DND-41 (cell line): ENCODE measurements around the gene TARP.
A peak's percentile ranks its signal among the peaks of the same experiment; 100 is the strongest.
"Not testable (repeated sequence)": the region's sequence is repeated elsewhere in the genome, so short reads cannot be mapped to it uniquely, and the experiment has no call there.

Experiments
- ATAC-seq: fragments of 200-7000 bp; cut with Tn5 transposase; 3 replicates; pipeline ENCODE4 v1.9.1; 2021; ENCODE audit warnings: low read depth; ENCODE audit not compliant: insufficient read depth
- DNase-seq: peaks from one replicate; pipeline ENCODE4 v3.0.0-alpha.2; 2020
- H2AFZ ChIP-seq: 2 replicates; pipeline ENCODE4 v1.6.0; 2012; ENCODE audit warnings: low read depth, low read length
- H3K27ac ChIP-seq: 2 replicates; pipeline ENCODE4 v1.5.1; 2012; ENCODE audit warnings: low read length, inconsistent platforms
- H3K27me3 ChIP-seq: fragments of 200-600 bp; sonication (generic); 2 replicates; pipeline ENCODE4 v1.6.0; 2012; ENCODE audit warnings: low read length, mild to moderate bottlenecking, inconsistent platforms; ENCODE audit not compliant: insufficient read depth, poor library complexity
- H3K36me3 ChIP-seq: 2 replicates; pipeline ENCODE4 v1.5.1; 2012; ENCODE audit warnings: low read length, inconsistent platforms; ENCODE audit not compliant: insufficient read depth
- H3K4me1 ChIP-seq: 2 replicates; pipeline ENCODE4 v1.5.1; 2012; ENCODE audit warnings: mild to moderate bottlenecking, low read length; ENCODE audit not compliant: insufficient read depth
- H3K4me2 ChIP-seq: 2 replicates; pipeline ENCODE4 v1.6.0; 2012; ENCODE audit warnings: mild to moderate bottlenecking, moderate library complexity, low read length, inconsistent platforms; ENCODE audit not compliant: insufficient read depth
- H3K4me3 ChIP-seq, 2 experiments: fragments of 200-600 bp in 1 of 2; shearing (Covaris generic) in 1 of 2; 2 replicates each; pipeline ENCODE4 v1.5.1; 2012 to 2016; ENCODE audit warnings: inconsistent platforms in 2 of 2, low read length in 2 of 2, mild to moderate bottlenecking in 2 of 2, low read depth in 1 of 2, moderate library complexity in 1 of 2
- H3K79me2 ChIP-seq: 2 replicates; pipeline ENCODE4 v1.6.0; 2012; ENCODE audit warnings: low read length, inconsistent platforms; ENCODE audit not compliant: insufficient read depth
- H3K9ac ChIP-seq: 2 replicates; pipeline ENCODE4 v1.6.0; 2012; ENCODE audit warnings: low read depth, mild to moderate bottlenecking, inconsistent platforms, low read length, moderate library complexity
- H3K9me3 ChIP-seq: 2 replicates; pipeline ENCODE4 v1.5.1; 2012; ENCODE audit warnings: low read length, moderate library complexity, mild to moderate bottlenecking, inconsistent platforms; ENCODE audit not compliant: insufficient read depth, severe bottlenecking
- H4K20me1 ChIP-seq: 2 replicates; pipeline ENCODE4 v1.6.0; 2012; ENCODE audit warnings: low read length; ENCODE audit not compliant: insufficient read depth
- EZH2 ChIP-seq: IDR thresholded peaks from 3 replicates; pipeline ENCODE4 v1.6.1; 2012; ENCODE audit warnings: borderline replicate concordance, low read depth, mild to moderate bottlenecking, moderate library complexity, low read length, inconsistent platforms; ENCODE audit not compliant: severe bottlenecking
- TF ChIP-seq, protein P1 (sequence below): IDR thresholded peaks from 2 replicates; pipeline ENCODE4 v1.5.1; 2012; ENCODE audit warnings: borderline replicate concordance, low read length, moderate library complexity, mild to moderate bottlenecking; ENCODE audit not compliant: poor library complexity, severe bottlenecking; ENCODE audit errors: extremely low read depth

Gene TARP

DNA sequence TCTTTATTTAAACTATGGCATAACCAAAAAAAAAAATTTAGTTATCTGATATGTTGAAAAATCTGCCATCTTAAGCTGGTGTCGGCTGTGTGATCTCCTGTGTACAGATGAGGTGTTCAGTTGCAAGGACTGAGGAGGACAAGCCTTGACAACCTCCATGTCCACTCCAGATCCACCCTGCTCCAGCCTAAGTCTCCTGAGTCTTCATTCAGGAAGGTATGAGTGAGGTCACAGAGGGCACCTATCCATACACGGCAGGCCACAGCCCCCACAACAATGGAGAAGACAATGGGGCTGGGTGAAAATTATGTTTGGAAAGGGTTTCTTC is 16.1 kb downstream of the TARP start:
- ATAC-seq, result no peak
- H3K36me3 ChIP-seq, result no peaks in the 10 kb centered on the region
- H3K4me1 ChIP-seq, result peaks cover 5% of the 10 kb centered on the region; the same call in 1 of the 2 replicates
- no peak overlapping the region for H3K4me3 ChIP-seq
- H3K27me3 ChIP-seq, result no peaks in the 10 kb centered on the region
- H3K9me3 ChIP-seq, result no peaks in the 10 kb centered on the region
- TF ChIP-seq EZH2, result no peak
- TF ChIP-seq, protein P1, sequence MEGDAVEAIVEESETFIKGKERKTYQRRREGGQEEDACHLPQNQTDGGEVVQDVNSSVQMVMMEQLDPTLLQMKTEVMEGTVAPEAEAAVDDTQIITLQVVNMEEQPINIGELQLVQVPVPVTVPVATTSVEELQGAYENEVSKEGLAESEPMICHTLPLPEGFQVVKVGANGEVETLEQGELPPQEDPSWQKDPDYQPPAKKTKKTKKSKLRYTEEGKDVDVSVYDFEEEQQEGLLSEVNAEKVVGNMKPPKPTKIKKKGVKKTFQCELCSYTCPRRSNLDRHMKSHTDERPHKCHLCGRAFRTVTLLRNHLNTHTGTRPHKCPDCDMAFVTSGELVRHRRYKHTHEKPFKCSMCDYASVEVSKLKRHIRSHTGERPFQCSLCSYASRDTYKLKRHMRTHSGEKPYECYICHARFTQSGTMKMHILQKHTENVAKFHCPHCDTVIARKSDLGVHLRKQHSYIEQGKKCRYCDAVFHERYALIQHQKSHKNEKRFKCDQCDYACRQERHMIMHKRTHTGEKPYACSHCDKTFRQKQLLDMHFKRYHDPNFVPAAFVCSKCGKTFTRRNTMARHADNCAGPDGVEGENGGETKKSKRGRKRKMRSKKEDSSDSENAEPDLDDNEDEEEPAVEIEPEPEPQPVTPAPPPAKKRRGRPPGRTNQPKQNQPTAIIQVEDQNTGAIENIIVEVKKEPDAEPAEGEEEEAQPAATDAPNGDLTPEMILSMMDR, result no peak
- no peak overlapping the region for H3K27ac ChIP-seq
- H2AFZ ChIP-seq, result no peak overlapping the region
- no peak overlapping the region for H3K9ac ChIP-seq
- peaks cover 5% of the 10 kb centered on the region for H3K79me2 ChIP-seq
- H4K20me1 ChIP-seq, result no peaks in the 10 kb centered on the region
- DNase-seq, result no peak
- H3K4me2 ChIP-seq, result no peak overlapping the region

DNA sequence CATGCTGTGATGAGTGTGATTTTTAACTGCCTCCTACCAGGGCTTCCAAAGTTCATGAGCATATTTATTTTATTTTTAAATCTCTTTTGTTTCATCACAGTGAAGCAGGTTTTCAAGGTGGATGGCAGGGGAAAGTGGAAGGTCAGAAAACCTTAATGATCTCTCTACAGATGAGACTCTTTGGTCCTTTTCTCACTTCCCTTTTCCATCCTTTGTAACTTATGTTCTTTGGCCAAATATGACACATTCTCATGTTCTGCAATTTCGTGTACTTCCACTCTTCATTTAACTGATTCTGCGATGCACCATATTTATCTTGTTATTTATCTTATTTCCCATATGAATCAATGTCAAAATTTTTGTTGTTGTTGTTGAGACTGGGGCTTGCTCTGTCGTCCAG is 23.6 kb downstream of the TARP start:
- DNase-seq, H3K9me3 ChIP-seq, H3K27me3 ChIP-seq, H3K27ac ChIP-seq, H4K20me1 ChIP-seq, H3K9ac ChIP-seq, H3K4me3 ChIP-seq, ATAC-seq, H2AFZ ChIP-seq: not testable (repeated sequence)
- H3K36me3 ChIP-seq, result peaks cover 32% of the 10 kb centered on the region
- H3K79me2 ChIP-seq, result peaks cover 15% of the 10 kb centered on the region
- peaks cover 15% of the 10 kb centered on the region; the same call in 1 of the 2 replicates for H3K4me1 ChIP-seq
- peak overlapping the region; percentile 17; the same call in 1 of the 2 replicates for H3K4me2 ChIP-seq

DNA sequence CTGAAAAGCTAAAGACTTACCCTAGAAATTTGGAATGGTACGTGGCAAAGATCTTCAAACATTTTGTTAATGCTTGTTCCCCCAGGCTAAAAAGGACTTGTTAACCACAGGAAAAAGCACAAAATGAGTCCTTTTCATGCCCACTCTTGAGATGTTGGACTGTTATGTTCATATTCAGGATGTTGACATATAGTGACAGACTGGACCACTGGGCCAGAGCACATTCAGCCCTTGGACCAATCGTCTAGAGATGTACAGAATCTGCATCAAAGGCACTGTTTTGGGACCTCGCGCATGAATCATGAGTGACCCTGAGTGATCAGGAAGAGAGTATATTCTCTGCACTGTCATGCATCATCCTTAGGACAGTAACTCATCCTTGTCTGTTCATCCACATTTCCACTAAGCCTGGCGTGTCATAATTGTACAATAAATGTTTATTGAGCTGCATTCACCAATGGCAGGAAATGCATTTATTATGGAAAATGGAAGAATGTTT is 25.3 kb downstream of the TARP start:
- no peaks in the 10 kb centered on the region for H4K20me1 ChIP-seq
- DNase-seq (no peak), ATAC-seq (no peak)
- H3K4me3 ChIP-seq, result no peak overlapping the region
- peaks cover 14% of the 10 kb centered on the region for H3K79me2 ChIP-seq
- no peak overlapping the region for H3K9ac ChIP-seq
- H3K27me3 ChIP-seq, result no peaks in the 10 kb centered on the region
- H3K36me3 ChIP-seq, result peaks cover 39% of the 10 kb centered on the region
- H3K4me1 ChIP-seq, result peaks cover 15% of the 10 kb centered on the region; the same call in 1 of the 2 replicates
- H3K9me3 ChIP-seq, result no peaks in the 10 kb centered on the region
- TF ChIP-seq EZH2, result no peak
- TF ChIP-seq, protein P1, result no peak
- H2AFZ ChIP-seq, result no peak overlapping the region
- no peak overlapping the region for H3K4me2 ChIP-seq
- H3K27ac ChIP-seq, result no peak overlapping the region; the same call in 1 of the 2 replicates

DNA sequence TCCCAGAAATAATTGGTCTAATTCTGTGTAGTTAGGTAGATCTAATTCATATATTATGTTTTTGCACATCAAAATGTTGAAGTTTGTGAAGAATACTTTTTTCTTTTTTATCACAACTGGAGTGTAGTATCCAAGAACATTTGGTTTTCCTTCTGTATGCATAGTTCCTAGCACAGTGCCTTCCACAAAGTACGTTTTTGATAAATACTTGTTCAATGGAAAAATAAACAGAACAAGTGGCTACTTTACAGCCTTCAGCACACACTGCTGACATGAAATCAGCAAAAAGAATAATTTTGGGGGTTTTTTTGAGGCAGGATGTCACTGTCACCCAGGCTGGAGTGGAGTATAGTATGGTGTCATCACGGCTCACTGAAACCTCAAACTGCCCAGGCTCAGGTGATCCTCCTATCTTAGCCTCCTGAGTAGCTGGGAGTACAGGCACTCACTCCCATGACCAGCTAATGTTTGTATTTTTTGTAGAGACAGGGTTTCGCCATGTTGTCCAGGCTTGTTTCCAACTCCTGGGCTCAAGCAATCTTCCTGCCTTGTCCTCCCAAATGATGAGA is 27.9 kb downstream of the TARP start:
- DNase-seq (no peak), ATAC-seq (no peak; the same call in 2 of the 3 replicates)
- H3K9me3 ChIP-seq, result no peaks in the 10 kb centered on the region
- no peaks in the 10 kb centered on the region for H4K20me1 ChIP-seq
- no peak overlapping the region for H3K4me2 ChIP-seq
- H3K4me3 ChIP-seq, result no peak overlapping the region
- H2AFZ ChIP-seq, result no peak overlapping the region
- no peak for TF ChIP-seq EZH2
- TF ChIP-seq, protein P1, result no peak
- H3K27me3 ChIP-seq, result no peaks in the 10 kb centered on the region
- H3K36me3 ChIP-seq, result peaks cover 51% of the 10 kb centered on the region
- H3K9ac ChIP-seq, result no peak overlapping the region
- no peaks in the 10 kb centered on the region for H3K79me2 ChIP-seq
- no peak overlapping the region for H3K27ac ChIP-seq
- H3K4me1 ChIP-seq, result peaks cover 4% of the 10 kb centered on the region; the same call in 1 of the 2 replicates
